ENCODE results near the gene RAD51AP1. TPM values are rescaled to one million over a fixed set of nuclear protein-coding genes. Genes with fewer than 3 reads are reported as not detected.

Gene RAD51AP1
- total and polyA plus RNA-seq, 2 of the 8 experiments (the other 6 are each of a cell fraction or from before 2014, with no cell fraction given) = 29.7 to 48.3 TPM

- H3K27ac ChIP-seq (ENCODE audit: low read depth, low read length) = no peak overlapping the region
- H3K23ac ChIP-seq (ENCODE audit: insufficient read length) = no peak overlapping the region
- H4K5ac ChIP-seq (ENCODE audit: insufficient read length, low read depth, low read length) = no peak overlapping the region
- no peak for DNase-seq (ENCODE audit: low read depth in 1 of 2, low spot score in 2 of 2)
- no peak overlapping the region for H3K4ac ChIP-seq (replicated peaks; ENCODE audit: insufficient read length, low read depth, low read length)
- no peak overlapping the region for H4K91ac ChIP-seq (replicated peaks; ENCODE audit: insufficient read length, low read length)
- FAIRE-seq = no peak
- H3K79me1 ChIP-seq (ENCODE audit: low read depth, low read length) = no peaks in the 10 kb centered on the region
- no peak overlapping the region for H3K56ac ChIP-seq (replicated peaks; ENCODE audit: insufficient read length, low read depth, low read length)
- H4K8ac ChIP-seq (ENCODE audit: extremely low read depth, insufficient read depth, low read length) = no peak overlapping the region
- no peaks in the 10 kb centered on the region for H3K9me3 ChIP-seq (ENCODE audit: insufficient read depth in 2 of 2, low read depth in 1 of 2, low read length in 1 of 2)
- no peaks in the 10 kb centered on the region for H4K20me1 ChIP-seq (replicated peaks in 1 of 2; ENCODE audit: control insufficient read depth in 1 of 2, insufficient read depth in 2 of 2, low read length in 2 of 2)
- no peak overlapping the region for H2AK5ac ChIP-seq (ENCODE audit: low read depth, low read length)
- ChIA-PET CTCF (ENCODE audit: partially characterized antibody) (no interaction called here), POLR2A (ENCODE audit: partially characterized antibody) (no interaction called here)
- no peaks in the 10 kb centered on the region for H3K23me2 ChIP-seq (ENCODE audit: low read depth, low read length)
- no peak overlapping the region for H2BK20ac ChIP-seq (ENCODE audit: low read length)
- H2AFZ ChIP-seq (ENCODE audit: low read length) = no peak overlapping the region
- no peaks in the 10 kb centered on the region for H3K27me3 ChIP-seq (replicated peaks in 1 of 4; ENCODE audit: control insufficient read depth in 3 of 4, extremely low read depth in 1 of 4, insufficient read depth in 3 of 4, low read length in 3 of 4)
- H3K79me2 ChIP-seq (ENCODE audit: control insufficient read depth in 1 of 2, insufficient read depth in 2 of 2, low read length in 2 of 2) = no peaks in the 10 kb centered on the region
- H2BK15ac ChIP-seq (ENCODE audit: low read length) = no peak overlapping the region
- H3K4me1 ChIP-seq (replicated peaks in 1 of 4; ENCODE audit: control insufficient read depth in 3 of 4, insufficient read depth in 4 of 4, low read length in 3 of 4) = peaks cover 0 to 3% (median 1%) of the 10 kb centered on the region in 4 experiments; a peak in 4 of 7 replicates
- H3K14ac ChIP-seq (ENCODE audit: insufficient read length) = no peak overlapping the region
- no peak overlapping the region for H2BK12ac ChIP-seq (ENCODE audit: low read depth, low read length)
- no peak overlapping the region for H3K18ac ChIP-seq (ENCODE audit: extremely low read depth, low read length)
- H2BK5ac ChIP-seq (ENCODE audit: low read depth, low read length) = no peak overlapping the region
- H3K36me3 ChIP-seq (ENCODE audit: control insufficient read depth in 2 of 4, insufficient read depth in 4 of 4, low read length in 3 of 4) = peaks cover 0 to 3% (median 0%) of the 10 kb centered on the region in 4 experiments; a peak in 1 of 8 replicates
- H3K9ac ChIP-seq (replicated peaks in 1 of 4; ENCODE audit: extremely low read depth in 1 of 4, low read depth in 3 of 4, low read length in 3 of 4) = no peak overlapping the region
- 70% methylated on average over 2 of the region's 2 CpGs; no CpG with 5 or more reads in 1 of the 2 experiments for WGBS, 2 experiments (ENCODE audit: extremely low coverage in 1 of 2, insufficient coverage in 1 of 2, insufficient read length in 1 of 2, insufficient replicate concordance in 2 of 2, low coverage in 1 of 2, low lambda C conversion rate in 2 of 2, missing lambda C conversion rate in 1 of 2)
- no peak overlapping the region for H3K4me3 ChIP-seq (ENCODE audit: extremely low read depth in 1 of 4, insufficient read depth in 2 of 4, low read depth in 3 of 4, low read length in 4 of 4)
- TF ChIP-seq RNF2 (IDR thresholded peaks at IDR 0.05; ENCODE audit: borderline replicate concordance, low read depth, low read length, missing control alignments, poor library complexity, severe bottlenecking) (no peak), POLR2AphosphoS5 (IDR thresholded peaks at IDR 0.05; ENCODE audit: low read depth, low read length) (no peak), SUZ12 (IDR thresholded peaks at IDR 0.05; ENCODE audit: low read length) (no peak), SP4 (IDR thresholded peaks at IDR 0.05; ENCODE audit: low read length) (no peak), JUND (IDR thresholded peaks at IDR 0.05; ENCODE audit: low read length) (no peak), RBBP5 (IDR thresholded peaks at IDR 0.05; ENCODE audit: borderline replicate concordance, low read depth, low read length) (no peak), SAP30 (IDR thresholded peaks at IDR 0.05; ENCODE audit: insufficient read depth, insufficient replicate concordance, low read length) (no peak), POLR2A (IDR thresholded peaks at IDR 0.05; ENCODE audit: control extremely low read depth in 1 of 2, low read depth in 2 of 2, low read length in 2 of 2) (no peak), ATF3 (IDR thresholded peaks at IDR 0.05; ENCODE audit: insufficient read depth, low read depth, low read length) (no peak), TCF12 (IDR thresholded peaks at IDR 0.05; ENCODE audit: low read depth, low read length) (no peak), CBX8 (IDR thresholded peaks at IDR 0.05; ENCODE audit: borderline replicate concordance, low read depth, low read length) (no peak)
- H2BK120ac ChIP-seq (replicated peaks; ENCODE audit: low read depth, low read length) = no peak overlapping the region
- H3K4me2 ChIP-seq (ENCODE audit: insufficient read depth in 1 of 2, low read depth in 2 of 2, low read length in 2 of 2) = no peak overlapping the region
Measured at GRCh38 chr12:4489556-4489955, 49.1 kb upstream of the RAD51AP1 start.
